ENCODE measurements around the gene LRFN3. TPM values are rescaled to one million over a fixed set of nuclear protein-coding genes. Genes with fewer than 3 reads are reported as not detected.

LRFN3 gene
- total RNA-seq, 6 experiments from 2014 or later, result 15.3 to 21.0 (median 19.1) TPM

- Mint-ChIP-seq H3K4me1 (ENCODE audit: low read depth) (peaks cover 19% of the 10 kb centered on the region), H3K27me3 (ENCODE audit: insufficient read depth) (peaks cover 30% of the 10 kb centered on the region), H3K4me3 (no peak overlapping the region), H3K36me3 (ENCODE audit: low read depth) (peaks cover 4% of the 10 kb centered on the region; the same call in 1 of the 2 replicates), H3K9me3 (0 out of 2 replicates have a peak, but pooled peaks cover 4% of the 10 kb centered on the region), H3K27ac (no peak overlapping the region)
- TF ChIP-seq CTCF (IDR thresholded peaks at IDR 0.05), result no peak
- DNase-seq, result no peak
Observed at GRCh38 chr19:35991731-35992450, 55.7 kb downstream of the LRFN3 start.

- peaks cover 27% of the 10 kb centered on the region for H3K4me1 Mint-ChIP-seq (ENCODE audit: low read depth)
- peaks cover 4% of the 10 kb centered on the region; the same call in 1 of the 2 replicates for H3K36me3 Mint-ChIP-seq (ENCODE audit: low read depth)
- 0 out of 2 replicates have a peak, but pooled peaks cover 4% of the 10 kb centered on the region for H3K9me3 Mint-ChIP-seq
- no peak for DNase-seq
- no peak overlapping the region for H3K4me3 Mint-ChIP-seq
- TF ChIP-seq CTCF (IDR thresholded peaks at IDR 0.05), result no peak
- H3K27me3 Mint-ChIP-seq (ENCODE audit: insufficient read depth), result peaks cover 23% of the 10 kb centered on the region
- no peak overlapping the region for H3K27ac Mint-ChIP-seq
Observed at GRCh38 chr19:35992907-35993765, 57.0 kb downstream of the LRFN3 start.

GRCh38 chr19:35993923-35994598 lies 57.9 kb downstream of the LRFN3 start:
- TF ChIP-seq CTCF (IDR thresholded peaks at IDR 0.05), result no peak
- Mint-ChIP-seq H3K9me3 (0 out of 2 replicates have a peak, but pooled peaks cover 2% of the 10 kb centered on the region), H3K36me3 (ENCODE audit: low read depth) (peaks cover 4% of the 10 kb centered on the region; the same call in 1 of the 2 replicates), H3K4me1 (ENCODE audit: low read depth) (peaks cover 29% of the 10 kb centered on the region), H3K27me3 (ENCODE audit: insufficient read depth) (peaks cover 13% of the 10 kb centered on the region), H3K4me3 (peak overlapping the region; percentile 47; the same call in 1 of the 2 replicates), H3K27ac (peak overlapping the region; percentile 18; the same call in 1 of the 2 replicates)
- DNase-seq, result no peak

Other genes with a start within 250 kb of the LRFN3 start
- not detected for gene ZBTB32, start 231.8 kb upstream of the LRFN3 start, total RNA-seq (2021; fragmentation: NEBNext Ultra II Directional; extraction: Animal tissue kit (Norgen Biotek cat#: 25700))
- 10 to 100 TPM; 20.1 to 24.4 (median 21.7) TPM for gene KMT2B, start 218.4 kb upstream of the LRFN3 start, total RNA-seq (2021; fragmentation: NEBNext Ultra II Directional; extraction: Animal tissue kit (Norgen Biotek cat#: 25700))
- 1 to 10 TPM in 4 of 6 experiments, under 1 TPM in 2; 0.76 to 2.8 (median 1.4) TPM for gene IGFLR1, start 193.9 kb upstream of the LRFN3 start, total RNA-seq (2021; fragmentation: NEBNext Ultra II Directional; extraction: Animal tissue kit (Norgen Biotek cat#: 25700))
- 10 to 100 TPM; 18.0 to 20.8 (median 18.7) TPM for gene U2AF1L4, start 191.0 kb upstream of the LRFN3 start, total RNA-seq (2021; fragmentation: NEBNext Ultra II Directional; extraction: Animal tissue kit (Norgen Biotek cat#: 25700))
- gene PSENEN, start 190.7 kb upstream of the LRFN3 start, total RNA-seq (2021; fragmentation: NEBNext Ultra II Directional; extraction: Animal tissue kit (Norgen Biotek cat#: 25700)), result 10 to 100 TPM; 68.2 to 86.6 (median 74.9) TPM
- 1 to 10 TPM; 6.0 to 9.9 (median 8.7) TPM for gene LIN37, start 187.8 kb upstream of the LRFN3 start, total RNA-seq (2021; fragmentation: NEBNext Ultra II Directional; extraction: Animal tissue kit (Norgen Biotek cat#: 25700))
- 100 to 1,000 TPM in 1 of 6 experiments, 10 to 100 TPM in 5; 37.0 to 122 (median 43.9) TPM for gene HSPB6, start 179.3 kb upstream of the LRFN3 start, total RNA-seq (2021; fragmentation: NEBNext Ultra II Directional; extraction: Animal tissue kit (Norgen Biotek cat#: 25700))
- gene PROSER3, start 178.2 kb upstream of the LRFN3 start, total RNA-seq (2021; fragmentation: NEBNext Ultra II Directional; extraction: Animal tissue kit (Norgen Biotek cat#: 25700)), result 10 to 100 TPM; 26.4 to 30.0 (median 29.0) TPM
- 10 to 100 TPM in 1 of 6 experiments, 1 to 10 TPM in 5; 5.4 to 11.0 (median 8.8) TPM for gene ARHGAP33, start 160.8 kb upstream of the LRFN3 start, total RNA-seq (2021; fragmentation: NEBNext Ultra II Directional; extraction: Animal tissue kit (Norgen Biotek cat#: 25700))
- not detected for gene PRODH2, start 123.5 kb upstream of the LRFN3 start, total RNA-seq (2021; fragmentation: NEBNext Ultra II Directional; extraction: Animal tissue kit (Norgen Biotek cat#: 25700))
- gene NPHS1, start 83.9 kb upstream of the LRFN3 start, total RNA-seq (2021; fragmentation: NEBNext Ultra II Directional; extraction: Animal tissue kit (Norgen Biotek cat#: 25700)), result not detected
- gene KIRREL2, start 79.5 kb upstream of the LRFN3 start, total RNA-seq (2021; fragmentation: NEBNext Ultra II Directional; extraction: Animal tissue kit (Norgen Biotek cat#: 25700)), result under 1 TPM in 1 of 6 experiments, not detected in 5; 0.07 TPM
- 10 to 100 TPM; 24.3 to 39.7 (median 38.1) TPM for gene APLP1, start 67.8 kb upstream of the LRFN3 start, total RNA-seq (2021; fragmentation: NEBNext Ultra II Directional; extraction: Animal tissue kit (Norgen Biotek cat#: 25700))
- 1 to 10 TPM; 3.9 to 7.2 (median 5.3) TPM for gene NFKBID, start 35.8 kb upstream of the LRFN3 start, total RNA-seq (2021; fragmentation: NEBNext Ultra II Directional; extraction: Animal tissue kit (Norgen Biotek cat#: 25700))
- gene HCST, start 33.8 kb upstream of the LRFN3 start, total RNA-seq (2021; fragmentation: NEBNext Ultra II Directional; extraction: Animal tissue kit (Norgen Biotek cat#: 25700)), result 1 to 10 TPM in 5 of 6 experiments, under 1 TPM in 1; 0.96 to 4.1 (median 1.2) TPM
- not detected for gene TYROBP, start 28.1 kb upstream of the LRFN3 start, total RNA-seq (2021; fragmentation: NEBNext Ultra II Directional; extraction: Animal tissue kit (Norgen Biotek cat#: 25700))
- 10 to 100 TPM in 2 of 6 experiments, 1 to 10 TPM in 4; 8.2 to 12.5 (median 8.9) TPM for gene SDHAF1, start 58.8 kb downstream of the LRFN3 start, total RNA-seq (2021; fragmentation: NEBNext Ultra II Directional; extraction: Animal tissue kit (Norgen Biotek cat#: 25700))
- under 1 TPM; 0.07 to 0.40 (median 0.29) TPM for gene SYNE4, start 72.4 kb downstream of the LRFN3 start, total RNA-seq (2021; fragmentation: NEBNext Ultra II Directional; extraction: Animal tissue kit (Norgen Biotek cat#: 25700))
- gene ALKBH6, start 77.8 kb downstream of the LRFN3 start, total RNA-seq (2021; fragmentation: NEBNext Ultra II Directional; extraction: Animal tissue kit (Norgen Biotek cat#: 25700)), result 10 to 100 TPM; 25.3 to 31.5 (median 28.5) TPM
- gene CLIP3, start 96.5 kb downstream of the LRFN3 start, total RNA-seq (2021; fragmentation: NEBNext Ultra II Directional; extraction: Animal tissue kit (Norgen Biotek cat#: 25700)), result 10 to 100 TPM; 62.2 to 93.1 (median 83.9) TPM
- gene THAP8, start 117.9 kb downstream of the LRFN3 start, total RNA-seq (2021; fragmentation: NEBNext Ultra II Directional; extraction: Animal tissue kit (Norgen Biotek cat#: 25700)), result 1 to 10 TPM; 5.2 to 6.4 (median 5.5) TPM
- gene WDR62, start 118.5 kb downstream of the LRFN3 start, total RNA-seq (2021; fragmentation: NEBNext Ultra II Directional; extraction: Animal tissue kit (Norgen Biotek cat#: 25700)), result 10 to 100 TPM in 5 of 6 experiments, 1 to 10 TPM in 1; 6.5 to 13.8 (median 13.0) TPM
- gene OVOL3, start 174.8 kb downstream of the LRFN3 start, total RNA-seq (2021; fragmentation: NEBNext Ultra II Directional; extraction: Animal tissue kit (Norgen Biotek cat#: 25700)), result not detected
- gene POLR2I, start 178.5 kb downstream of the LRFN3 start, total RNA-seq (2021; fragmentation: NEBNext Ultra II Directional; extraction: Animal tissue kit (Norgen Biotek cat#: 25700)), result 10 to 100 TPM; 64.1 to 75.1 (median 69.2) TPM
- 100 to 1,000 TPM; 229 to 266 (median 243) TPM for gene TBCB, start 179.1 kb downstream of the LRFN3 start, total RNA-seq (2021; fragmentation: NEBNext Ultra II Directional; extraction: Animal tissue kit (Norgen Biotek cat#: 25700))
- 1,000 to 10,000 TPM; 1,039 to 1,309 (median 1,209) TPM for gene CAPNS1, start 203.7 kb downstream of the LRFN3 start, total RNA-seq (2021; fragmentation: NEBNext Ultra II Directional; extraction: Animal tissue kit (Norgen Biotek cat#: 25700))
- 100 to 1,000 TPM in 2 of 6 experiments, 10 to 100 TPM in 4; 59.8 to 139 (median 85.5) TPM for gene COX7A1, start 216.1 kb downstream of the LRFN3 start, total RNA-seq (2021; fragmentation: NEBNext Ultra II Directional; extraction: Animal tissue kit (Norgen Biotek cat#: 25700))

Data from HFFc6 (cell line).